ENCODE results near the gene RGS2. TPM values are rescaled to one million over a fixed set of nuclear protein-coding genes. Genes with fewer than 3 reads are reported as not detected.

Gene RGS2
- total and polyA plus RNA-seq, 9 of the 15 experiments (the other 6 are each of a cell fraction or from before 2014, with no cell fraction given), result 2.5 to 5.4 (median 3.8) TPM

- Histone ChIP-seq H3K9ac (ENCODE audit: insufficient read depth in 1 of 2, low read depth in 2 of 2, low read length in 2 of 2) (no peak overlapping the region), H3K9me3 (replicated peaks; ENCODE audit: control insufficient read depth, insufficient read depth, low read depth, low read length) (no peaks in the 10 kb centered on the region), H3K27me3 (ENCODE audit: control insufficient read depth in 2 of 2, insufficient read depth in 2 of 2, low read length in 2 of 2) (no peaks in the 10 kb centered on the region), H3K4me2 (ENCODE audit: insufficient read depth, low read length) (no peak overlapping the region), H3K4me1 (replicated peaks in 1 of 2; ENCODE audit: control insufficient read depth in 2 of 2, insufficient read depth in 2 of 2, low read length in 2 of 2) (no peaks in the 10 kb centered on the region), H3K4me3 (no peak overlapping the region), H3K79me2 (ENCODE audit: control insufficient read depth, insufficient read depth, low read length) (no peaks in the 10 kb centered on the region), H4K20me1 (replicated peaks; ENCODE audit: control insufficient read depth, insufficient read depth, low read length) (no peaks in the 10 kb centered on the region), H3K36me3 (ENCODE audit: control insufficient read depth, insufficient read depth, low read length) (no peaks in the 10 kb centered on the region), H2AFZ (ENCODE audit: low read depth, low read length) (no peak overlapping the region), H3K9me1 (ENCODE audit: control insufficient read depth, insufficient read depth, low read length) (no peaks in the 10 kb centered on the region), H3K27ac (ENCODE audit: extremely low read depth, low read depth, low read length) (no peak overlapping the region)
- BruUV-seq (replicated peaks), result no TSS peak
- no peak for FAIRE-seq
- POLR2A ChIA-PET, result interaction anchor here (0.9 kb wide), 1 partner anchor 9 kb away, joined by 3 read pairs; no protein-coding TSS in a partner anchor
- CTCF ChIA-PET (ENCODE audit: low intra/inter-chr PET ratio), result no interaction called here
- intact Hi-C loops (cut with micrococcal nuclease) (no loop called here), in situ Hi-C loops (cut with MboI) (no loop called here)
- DNase-seq (ENCODE audit: extremely low read depth in 1 of 4, low spot score in 3 of 4), result no peak
- TF ChIP-seq SNIP1 (IDR thresholded peaks at IDR 0.05; ENCODE audit: low read depth) (no peak), FOXA1 (IDR thresholded peaks at IDR 0.05; ENCODE audit: borderline replicate concordance) (no peak), ZNF316 (IDR thresholded peaks at IDR 0.05) (no peak), ZNF699 (CRISPR knock-in tag; IDR thresholded peaks at IDR 0.05; ENCODE audit: insufficient replicate concordance) (no peak), ATF6 (CRISPR knock-in tag; IDR thresholded peaks at IDR 0.05) (no peak), TAF15 (IDR thresholded peaks at IDR 0.05; ENCODE audit: low read depth, low read length) (no peak), BRD4 (IDR thresholded peaks at IDR 0.05) (no peak), ZC3H4 (CRISPR knock-in tag; IDR thresholded peaks at IDR 0.05; ENCODE audit: borderline replicate concordance) (no peak), NRF1 (conservative IDR thresholded peaks at IDR 0.05 in 1 of 2, IDR thresholded peaks at IDR 0.05 in 1 of 2) (no peak), HNRNPL (IDR thresholded peaks at IDR 0.05; ENCODE audit: low read depth, low read length) (no peak), HNRNPLL (IDR thresholded peaks at IDR 0.05; ENCODE audit: low read depth, low read length, poor library complexity, severe bottlenecking) (no peak), KLF16 (IDR thresholded peaks at IDR 0.05) (no peak), ZNF551 (CRISPR knock-in tag; IDR thresholded peaks at IDR 0.05) (no peak), FOXO4 (CRISPR knock-in tag; IDR thresholded peaks at IDR 0.05) (no peak), SUPT5H (IDR thresholded peaks at IDR 0.05) (no peak), IRF1 (CRISPR knock-in tag; IDR thresholded peaks at IDR 0.05; ENCODE audit: borderline replicate concordance) (no peak), FOSL1 (tag; conservative IDR thresholded peaks at IDR 0.05) (no peak), ZNF354B (CRISPR knock-in tag; IDR thresholded peaks at IDR 0.05) (no peak), ZNF76 (CRISPR knock-in tag; IDR thresholded peaks at IDR 0.05; ENCODE audit: borderline replicate concordance) (no peak)
- ATAC-seq, result no peak
Measured at GRCh38 chr1:192859808-192860207, 51.0 kb downstream of the RGS2 start.
